IMR-90 (cell line): ENCODE results near the gene GNAI1. TPM values are rescaled to one million over a fixed set of nuclear protein-coding genes. Genes with fewer than 3 reads are reported as not detected.

Experiments used
- ATAC-seq: fragments of 200-7000 bp; cut with Tn5 transposase; 2 replicates; pipeline ENCODE4 v1.9.1; 2020; ENCODE audit warnings: low read depth, mild to moderate bottlenecking, moderate library complexity
- BruUV-seq: library from RNA; stranded (reverse); fragments of 400-500 nt; replicated peaks from 2 replicates; lab custom pipeline; 2021; lab: Mats Ljungman, UMichigan
- CTCF ChIA-PET: fragments of 300-600 bp; formaldehyde crosslinking; extraction: SDS; loops from one replicate; lab custom pipeline; 2021; ENCODE audit warnings: antibody characterized with exemption; lab: Yijun Ruan, JAX
- POLR2A ChIA-PET: fragments of 300-600 bp; sonication (Branson Sonifier 250); formaldehyde crosslinking; loops from one replicate; lab custom pipeline; 2022; ENCODE audit warnings: antibody characterized with exemption; ENCODE audit not compliant: unreplicated experiment; lab: Charles Lee
- DNase-seq: peaks from one replicate; pipeline ENCODE4 v3.0.0; 2013
- H2AFZ ChIP-seq: replicated peaks from 2 replicates; pipeline ENCODE3; 2013; ENCODE audit warnings: low read length, mild to moderate bottlenecking; ENCODE audit not compliant: poor library complexity
- H2AK5ac ChIP-seq: 2 replicates; pipeline ENCODE4 v1.6.1; 2013; ENCODE audit warnings: low read depth, low read length, inconsistent platforms
- H2AK9ac ChIP-seq: replicated peaks from 2 replicates; pipeline ENCODE3; 2013; ENCODE audit warnings: mild to moderate bottlenecking, low read depth, low read length, moderate library complexity; ENCODE audit not compliant: poor library complexity
- H2BK120ac ChIP-seq: 2 replicates; pipeline ENCODE4 v1.6.1; 2013; ENCODE audit warnings: low read depth, low read length, inconsistent platforms
- H2BK15ac ChIP-seq: 3 replicates; pipeline ENCODE4 v1.6.1; 2013; ENCODE audit warnings: low read depth, low read length, inconsistent platforms
- H2BK20ac ChIP-seq: 2 replicates; pipeline ENCODE4 v1.6.1; 2013; ENCODE audit warnings: low read depth, mild to moderate bottlenecking, inconsistent platforms, low read length, moderate library complexity
- H2BK5ac ChIP-seq: 2 replicates; pipeline ENCODE4 v1.6.1; 2013; ENCODE audit warnings: mild to moderate bottlenecking, low read depth, low read length, inconsistent platforms; ENCODE audit not compliant: poor library complexity, severe bottlenecking
- H3K14ac ChIP-seq: replicated peaks from 2 replicates; pipeline ENCODE4 v1.6.1; 2013; ENCODE audit warnings: low read depth, low read length, inconsistent platforms
- H3K18ac ChIP-seq: 2 replicates; pipeline ENCODE4 v1.6.1; 2013; ENCODE audit warnings: low read depth, low read length, control low read depth
- H3K23ac ChIP-seq: 2 replicates; pipeline ENCODE4 v1.6.1; 2013; ENCODE audit warnings: low read depth, low read length, inconsistent platforms
- H3K27ac ChIP-seq: 2 replicates; pipeline ENCODE4 v1.5.1; 2013; ENCODE audit warnings: mild to moderate bottlenecking, control low read depth, low read length; ENCODE audit not compliant: insufficient read depth
- H3K27me3 ChIP-seq: 2 replicates; pipeline ENCODE4 v1.6.1; 2013; ENCODE audit warnings: low read length; ENCODE audit not compliant: control insufficient read depth, insufficient read depth
- H3K36me3 ChIP-seq: 2 replicates; pipeline ENCODE4 v1.6.1; 2013; ENCODE audit warnings: low read length, mixed read lengths; ENCODE audit not compliant: control insufficient read depth, insufficient read depth
- H3K4ac ChIP-seq: 2 replicates; pipeline ENCODE4 v1.6.1; 2013; ENCODE audit warnings: low read depth, low read length, inconsistent platforms
- H3K4me1 ChIP-seq: 2 replicates; pipeline ENCODE4 v1.6.1; 2013; ENCODE audit warnings: low read length, mixed read lengths; ENCODE audit not compliant: control insufficient read depth, insufficient read depth
- H3K4me2 ChIP-seq: 2 replicates; pipeline ENCODE4 v1.6.1; 2013; ENCODE audit warnings: low read depth, mild to moderate bottlenecking, control low read depth, low read length, moderate library complexity
- H3K4me3 ChIP-seq: 2 replicates; pipeline ENCODE4 v1.5.1; 2013; ENCODE audit warnings: low read depth, mild to moderate bottlenecking, control low read depth, low read length, moderate library complexity; ENCODE audit not compliant: insufficient read depth
- H3K56ac ChIP-seq: 2 replicates; pipeline ENCODE4 v1.6.1; 2013; ENCODE audit warnings: low read length, inconsistent platforms; ENCODE audit not compliant: insufficient read depth; ENCODE audit errors: extremely low read depth
- H3K79me1 ChIP-seq, 2 experiments: 2 replicates each; pipeline ENCODE4 v1.6.1; 2013; ENCODE audit warnings: low read length in 2 of 2, inconsistent platforms in 1 of 2, low read depth in 1 of 2
- H3K9ac ChIP-seq: 2 replicates; pipeline ENCODE4 v1.6.1; 2013; ENCODE audit warnings: low read depth, low read length, control low read depth
- H3K9me1 ChIP-seq: 2 replicates; pipeline ENCODE4 v1.6.1; 2013; ENCODE audit warnings: low read length, inconsistent platforms; ENCODE audit not compliant: insufficient read depth
- H3K9me3 ChIP-seq: 2 replicates; pipeline ENCODE4 v1.6.1; 2013; ENCODE audit warnings: low read length; ENCODE audit not compliant: control insufficient read depth, insufficient read depth
- H4K20me1 ChIP-seq: 2 replicates; pipeline ENCODE4 v1.6.1; 2013; ENCODE audit warnings: low read length, inconsistent platforms; ENCODE audit not compliant: insufficient read depth
- H4K5ac ChIP-seq: 2 replicates; pipeline ENCODE4 v1.6.1; 2013; ENCODE audit warnings: mild to moderate bottlenecking, low read depth, low read length, control low read depth
- H4K8ac ChIP-seq, 2 experiments: 2 replicates each; pipeline ENCODE4 v1.6.1; 2013; ENCODE audit warnings: low read depth in 2 of 2, low read length in 2 of 2, control low read depth in 1 of 2, inconsistent platforms in 1 of 2
- H4K91ac ChIP-seq: 2 replicates; pipeline ENCODE4 v1.6.1; 2013; ENCODE audit warnings: low read depth, low read length, inconsistent platforms; ENCODE audit not compliant: insufficient read depth
- BHLHE40 ChIP-seq: fragments of 150-350 bp; IDR thresholded peaks from 2 replicates; pipeline ENCODE4 v1.6.1; 2016; ENCODE audit warnings: mild to moderate bottlenecking, low read depth, low read length
- CEBPB ChIP-seq: IDR thresholded peaks from 2 replicates; pipeline ENCODE4 v1.6.1; 2012; ENCODE audit warnings: low read depth, low read length, improper control_type of control experiment
- CHD1 ChIP-seq: IDR thresholded peaks from 2 replicates; pipeline ENCODE4 v1.6.1; 2012; ENCODE audit warnings: low read depth, low read length, improper control_type of control experiment
- FOS ChIP-seq: fragments of 150-350 bp; IDR thresholded peaks from 2 replicates; pipeline ENCODE4 v1.6.1; 2016; ENCODE audit warnings: low read depth, low read length
- MAFK ChIP-seq: IDR thresholded peaks from 2 replicates; pipeline ENCODE4 v1.6.1; 2012; ENCODE audit warnings: low read depth, low read length, improper control_type of control experiment
- MAZ ChIP-seq: IDR thresholded peaks from 2 replicates; pipeline ENCODE4 v1.6.1; 2012; ENCODE audit warnings: low read depth, mild to moderate bottlenecking, low read length, improper control_type of control experiment, moderate library complexity, borderline replicate concordance
- MXI1 ChIP-seq: IDR thresholded peaks from 2 replicates; pipeline ENCODE4 v1.6.1; 2012; ENCODE audit warnings: low read depth, mild to moderate bottlenecking, low read length, moderate library complexity, borderline replicate concordance
- NFE2L2 ChIP-seq: fragments of 150-350 bp; IDR thresholded peaks from 2 replicates; pipeline ENCODE4 v1.6.1; 2016; ENCODE audit warnings: low read depth, mild to moderate bottlenecking, low read length
- POLR2A ChIP-seq: IDR thresholded peaks from 2 replicates; pipeline ENCODE4 v1.6.1; 2012; ENCODE audit warnings: mild to moderate bottlenecking, low read depth, low read length
- RAD21 ChIP-seq: IDR thresholded peaks from 2 replicates; pipeline ENCODE4 v1.6.1; 2012; ENCODE audit warnings: low read length, improper control_type of control experiment
- RCOR1 ChIP-seq: IDR thresholded peaks from 2 replicates; pipeline ENCODE4 v1.6.1; 2012; ENCODE audit warnings: mild to moderate bottlenecking, low read length, improper control_type of control experiment; ENCODE audit not compliant: insufficient replicate concordance
- RFX5 ChIP-seq: IDR thresholded peaks from 2 replicates; pipeline ENCODE4 v1.8.0; 2012; ENCODE audit warnings: low read depth, mild to moderate bottlenecking, low read length, moderate library complexity
- SMC3 ChIP-seq: fragments of 150-350 bp; IDR thresholded peaks from 2 replicates; pipeline ENCODE4 v1.6.1; 2016; ENCODE audit warnings: low read depth, mild to moderate bottlenecking, antibody characterized with exemption, low read length, moderate library complexity
- WGBS, 2 experiments: methylation state at CpG; one replicate each; pipeline versions ENCODE4 v1.1.5 to v1.1.7; 2013; ENCODE audit warnings: missing lambda C conversion rate in 2 of 2; ENCODE audit not compliant: insufficient read length in 1 of 2; ENCODE audit errors: extremely low coverage in 2 of 2; 5-methylcytosine and 5-hydroxymethylcytosine counted together
- dilution Hi-C: fragments of 300-500 bp; cut with HindIII; formaldehyde crosslinking; loops from one replicate; pipeline ENCODE4 v1.14.3; 2018; ENCODE audit warnings: low sequenced_read_pairs; ENCODE audit not compliant: unreplicated experiment
- in situ Hi-C: fragments of 300-500 bp; cut with MboI; formaldehyde crosslinking; loops from 3 replicates; pipeline ENCODE4 v1.14.3; 2019; ENCODE audit warnings: low sequenced_read_pairs, inconsistent platforms, mixed read lengths
- intact Hi-C: fragments of 100-400 bp; cut with micrococcal nuclease; formaldehyde crosslinking; loops from 2 replicates; pipeline ENCODE4 v1.10.0; 2022
- polyA plus RNA-seq, 3 experiments: library from polyadenylated mRNA; depleted of rRNA; stranded (reverse); fragments of >200 nt; gene quantifications; 2 replicates each; pipeline ENCODE4 v1.2.3, GENCODE V29; 2012; ENCODE audit warnings: low replicate concordance in 1 of 3
- total RNA-seq: library from RNA; depleted of rRNA; stranded (reverse); fragments of >200 nt; gene quantifications from 2 replicates; pipeline ENCODE4 v1.2.3, GENCODE V29; 2012
- TF ChIP-seq, protein P1 (sequence below): fragments of 150-350 bp; IDR thresholded peaks from 2 replicates; pipeline ENCODE4 v1.6.1; 2016; ENCODE audit warnings: low read depth, mild to moderate bottlenecking, low read length, moderate library complexity, borderline replicate concordance
- TF ChIP-seq, protein P2 (sequence below): fragments of 150-350 bp; IDR thresholded peaks from 2 replicates; pipeline ENCODE4 v1.6.1; 2017; ENCODE audit warnings: mild to moderate bottlenecking, antibody characterized with exemption, low read length, low read depth
- TF ChIP-seq, protein P3 (sequence below): conservative IDR thresholded peaks from 2 replicates; pipeline ENCODE4 v1.5.1; 2012; ENCODE audit warnings: mild to moderate bottlenecking, low read depth, low read length, improper control_type of control experiment

Gene GNAI1
- total and polyA plus RNA-seq, 2 of the 4 experiments (the other 2 are of a cell fraction), result 21.1 to 26.5 TPM

DNA sequence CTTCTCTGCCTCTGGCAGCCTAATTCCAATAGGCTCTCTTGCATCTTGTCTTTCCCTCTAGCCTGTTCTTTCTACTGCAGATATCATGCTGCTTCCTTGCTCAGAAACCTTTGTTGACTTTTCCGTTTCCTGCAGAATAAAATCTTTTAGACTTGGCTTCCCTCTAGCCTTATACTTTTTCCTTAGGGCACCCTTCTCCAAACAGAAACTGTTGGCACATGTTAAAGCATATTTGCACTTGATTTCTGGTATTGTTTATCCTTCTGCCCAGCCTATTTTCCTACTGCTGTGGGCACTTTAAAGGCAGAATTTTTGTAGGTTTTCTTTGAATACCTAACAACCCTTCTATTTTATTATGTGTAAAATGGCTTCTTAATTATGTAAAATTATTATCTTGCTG lies 4.6 kb downstream of the GNAI1 start:
- H3K27ac ChIP-seq, result no peak overlapping the region
- H3K79me1 ChIP-seq, result peaks cover 10 to 61% of the 10 kb centered on the region in 2 experiments
- TF ChIP-seq, protein P1, sequence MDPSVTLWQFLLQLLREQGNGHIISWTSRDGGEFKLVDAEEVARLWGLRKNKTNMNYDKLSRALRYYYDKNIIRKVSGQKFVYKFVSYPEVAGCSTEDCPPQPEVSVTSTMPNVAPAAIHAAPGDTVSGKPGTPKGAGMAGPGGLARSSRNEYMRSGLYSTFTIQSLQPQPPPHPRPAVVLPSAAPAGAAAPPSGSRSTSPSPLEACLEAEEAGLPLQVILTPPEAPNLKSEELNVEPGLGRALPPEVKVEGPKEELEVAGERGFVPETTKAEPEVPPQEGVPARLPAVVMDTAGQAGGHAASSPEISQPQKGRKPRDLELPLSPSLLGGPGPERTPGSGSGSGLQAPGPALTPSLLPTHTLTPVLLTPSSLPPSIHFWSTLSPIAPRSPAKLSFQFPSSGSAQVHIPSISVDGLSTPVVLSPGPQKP, result no peak
- TF ChIP-seq CEBPB, result no peak
- TF ChIP-seq, protein P2, sequence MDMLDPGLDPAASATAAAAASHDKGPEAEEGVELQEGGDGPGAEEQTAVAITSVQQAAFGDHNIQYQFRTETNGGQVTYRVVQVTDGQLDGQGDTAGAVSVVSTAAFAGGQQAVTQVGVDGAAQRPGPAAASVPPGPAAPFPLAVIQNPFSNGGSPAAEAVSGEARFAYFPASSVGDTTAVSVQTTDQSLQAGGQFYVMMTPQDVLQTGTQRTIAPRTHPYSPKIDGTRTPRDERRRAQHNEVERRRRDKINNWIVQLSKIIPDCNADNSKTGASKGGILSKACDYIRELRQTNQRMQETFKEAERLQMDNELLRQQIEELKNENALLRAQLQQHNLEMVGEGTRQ, result no peak
- TF ChIP-seq, protein P3, sequence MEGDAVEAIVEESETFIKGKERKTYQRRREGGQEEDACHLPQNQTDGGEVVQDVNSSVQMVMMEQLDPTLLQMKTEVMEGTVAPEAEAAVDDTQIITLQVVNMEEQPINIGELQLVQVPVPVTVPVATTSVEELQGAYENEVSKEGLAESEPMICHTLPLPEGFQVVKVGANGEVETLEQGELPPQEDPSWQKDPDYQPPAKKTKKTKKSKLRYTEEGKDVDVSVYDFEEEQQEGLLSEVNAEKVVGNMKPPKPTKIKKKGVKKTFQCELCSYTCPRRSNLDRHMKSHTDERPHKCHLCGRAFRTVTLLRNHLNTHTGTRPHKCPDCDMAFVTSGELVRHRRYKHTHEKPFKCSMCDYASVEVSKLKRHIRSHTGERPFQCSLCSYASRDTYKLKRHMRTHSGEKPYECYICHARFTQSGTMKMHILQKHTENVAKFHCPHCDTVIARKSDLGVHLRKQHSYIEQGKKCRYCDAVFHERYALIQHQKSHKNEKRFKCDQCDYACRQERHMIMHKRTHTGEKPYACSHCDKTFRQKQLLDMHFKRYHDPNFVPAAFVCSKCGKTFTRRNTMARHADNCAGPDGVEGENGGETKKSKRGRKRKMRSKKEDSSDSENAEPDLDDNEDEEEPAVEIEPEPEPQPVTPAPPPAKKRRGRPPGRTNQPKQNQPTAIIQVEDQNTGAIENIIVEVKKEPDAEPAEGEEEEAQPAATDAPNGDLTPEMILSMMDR, result no peak
- TF ChIP-seq RAD21, result no peak
- TF ChIP-seq SMC3, result no peak
- TF ChIP-seq RFX5, result no peak
- no peak for TF ChIP-seq NFE2L2
- TF ChIP-seq BHLHE40, result no peak
- TF ChIP-seq POLR2A, result no peak
- no peak for TF ChIP-seq CHD1
- TF ChIP-seq RCOR1, result no peak
- no peak for TF ChIP-seq FOS
- TF ChIP-seq MAFK, result no peak
- TF ChIP-seq MXI1, result no peak
- TF ChIP-seq MAZ, result no peak
- no peak overlapping the region for H3K56ac ChIP-seq
- intact Hi-C loops (loop anchor here (5.0 kb wide), 1 partner anchor 83 kb away; no protein-coding TSS in a partner anchor), dilution Hi-C loops (no loop called here), in situ Hi-C loops (loop anchor here (5.0 kb wide), 1 partner anchor 253 kb away; no protein-coding TSS in a partner anchor)
- peaks cover 8% of the 10 kb centered on the region for H3K4me1 ChIP-seq
- CTCF ChIA-PET, result no interaction called here
- H2BK120ac ChIP-seq, result no peak overlapping the region
- H3K9ac ChIP-seq, result no peak overlapping the region; the same call in 1 of the 2 replicates
- no peak overlapping the region for H4K91ac ChIP-seq
- H2BK15ac ChIP-seq, result no peak overlapping the region
- H3K4me2 ChIP-seq, result peak overlapping the region; percentile 52; the same call in 1 of the 2 replicates
- no peak for DNase-seq
- no peaks in the 10 kb centered on the region for H3K27me3 ChIP-seq
- no peaks in the 10 kb centered on the region for H3K36me3 ChIP-seq
- no peak overlapping the region for H2AK5ac ChIP-seq
- H3K23ac ChIP-seq, result peak overlapping the region; percentile 1; the same call in 1 of the 2 replicates
- H2AK9ac ChIP-seq, result no peak overlapping the region
- H2AFZ ChIP-seq, result no peak overlapping the region
- H3K4me3 ChIP-seq, result no peak overlapping the region
- no peak overlapping the region for H2BK20ac ChIP-seq
- H3K9me3 ChIP-seq, result no peaks in the 10 kb centered on the region
- peaks cover 41% of the 10 kb centered on the region; the same call in 1 of the 2 replicates for H4K20me1 ChIP-seq
- ATAC-seq, result no peak
- H3K14ac ChIP-seq, result no peak overlapping the region
- POLR2A ChIA-PET, result no interaction called here
- no peak overlapping the region for H3K4ac ChIP-seq
- H4K5ac ChIP-seq, result no peak overlapping the region
- H3K18ac ChIP-seq, result no peak overlapping the region
- no TSS peak for BruUV-seq
- H2BK5ac ChIP-seq, result no peak overlapping the region
- H4K8ac ChIP-seq, result no peak overlapping the region
- H3K9me1 ChIP-seq, result no peaks in the 10 kb centered on the region
- WGBS, 2 experiments, result no CpG with 5 or more reads among the region's 1 CpG
